Neuronal stem cell (in vitro differentiated cells): ENCODE data around the gene ARMC7.

Source experiments
- DNase-seq: peaks from one replicate; pipeline ENCODE4 v3.0.0-alpha.2; 2013; ENCODE audit warnings: low spot score
- H2AFZ ChIP-seq: one replicate; pipeline ENCODE4 v1.6.1; 2013; ENCODE audit warnings: mild to moderate bottlenecking, low read length, inconsistent platforms
- H2AK5ac ChIP-seq: 2 replicates; pipeline ENCODE4 v1.6.1; 2013; ENCODE audit warnings: low read depth, mild to moderate bottlenecking, inconsistent platforms, low read length, moderate library complexity, mixed read lengths
- H2BK120ac ChIP-seq: 2 replicates; pipeline ENCODE4 v1.6.1; 2013; ENCODE audit warnings: low read depth, mild to moderate bottlenecking, inconsistent platforms, low read length, moderate library complexity, mixed read lengths
- H2BK12ac ChIP-seq: one replicate; pipeline ENCODE4 v1.6.1; 2013; ENCODE audit warnings: low read length, inconsistent platforms
- H2BK15ac ChIP-seq: 2 replicates; pipeline ENCODE4 v1.6.1; 2013; ENCODE audit warnings: mild to moderate bottlenecking, low read length, inconsistent platforms, mixed read lengths
- H2BK5ac ChIP-seq: one replicate; pipeline ENCODE4 v1.6.1; 2013; ENCODE audit warnings: inconsistent platforms, mild to moderate bottlenecking, low read length, moderate library complexity
- H3K14ac ChIP-seq: one replicate; pipeline ENCODE4 v1.6.1; 2013; ENCODE audit warnings: low read length, inconsistent platforms
- H3K18ac ChIP-seq: 2 replicates; pipeline ENCODE4 v1.6.1; 2013; ENCODE audit warnings: low read length, inconsistent platforms
- H3K23ac ChIP-seq: 2 replicates; pipeline ENCODE4 v1.6.1; 2013; ENCODE audit warnings: low read depth, mild to moderate bottlenecking, mixed read lengths, low read length, inconsistent platforms; ENCODE audit not compliant: poor library complexity
- H3K27ac ChIP-seq: replicated peaks from 3 replicates; pipeline ENCODE4 v1.5.1; 2013; ENCODE audit warnings: low read length, inconsistent platforms
- H3K27me3 ChIP-seq, 3 experiments: 2 replicates each; pipeline ENCODE4 v1.6.1; 2013; ENCODE audit warnings: low read length in 3 of 3, mild to moderate bottlenecking in 2 of 3, inconsistent platforms in 1 of 3, low read depth in 1 of 3, mixed read lengths in 1 of 3, moderate library complexity in 1 of 3; ENCODE audit not compliant: control insufficient read depth in 3 of 3, insufficient read depth in 3 of 3
- H3K36me3 ChIP-seq, 2 donors: replicated peaks in 1 of 2; 2 replicates each; pipeline ENCODE4 v1.6.1; 2013; ENCODE audit warnings: low read length in 2 of 2; ENCODE audit not compliant: control insufficient read depth in 2 of 2, insufficient read depth in 2 of 2
- H3K4ac ChIP-seq: 2 replicates; pipeline ENCODE4 v1.6.1; 2013; ENCODE audit warnings: inconsistent platforms, mild to moderate bottlenecking, low read length, moderate library complexity
- H3K4me1 ChIP-seq, 2 donors: 1 replicate in 1 of 2; 2 replicates in 1 of 2; pipeline ENCODE4 v1.6.1; 2013; ENCODE audit warnings: low read length in 2 of 2, low read depth in 1 of 2; ENCODE audit not compliant: control insufficient read depth in 2 of 2, insufficient read depth in 1 of 2
- H3K4me2 ChIP-seq: one replicate; pipeline ENCODE4 v1.6.1; 2013; ENCODE audit warnings: mild to moderate bottlenecking, low read length, inconsistent platforms; ENCODE audit not compliant: insufficient read depth, poor library complexity, severe bottlenecking
- H3K4me3 ChIP-seq, 2 donors: 2 replicates each; pipeline ENCODE4 v1.5.1; 2013; ENCODE audit warnings: low read length in 2 of 2, mild to moderate bottlenecking in 2 of 2, inconsistent platforms in 1 of 2, moderate library complexity in 1 of 2
- H3K79me1 ChIP-seq: one replicate; pipeline ENCODE4 v1.6.1; 2013; ENCODE audit warnings: low read depth, mild to moderate bottlenecking, inconsistent platforms, low read length, moderate library complexity
- H3K9ac ChIP-seq: one replicate; pipeline ENCODE4 v1.6.1; 2013; ENCODE audit warnings: mild to moderate bottlenecking, low read depth, low read length, inconsistent platforms; ENCODE audit not compliant: poor library complexity
- H3K9me3 ChIP-seq, 2 donors: replicated peaks in 1 of 2; 2 replicates each; pipeline versions ENCODE3 to v1.6.1; 2013; ENCODE audit warnings: low read length in 2 of 2, mild to moderate bottlenecking in 2 of 2, inconsistent platforms in 1 of 2, low read depth in 1 of 2, mixed read lengths in 1 of 2, moderate library complexity in 1 of 2; ENCODE audit not compliant: control insufficient read depth in 2 of 2, insufficient read depth in 1 of 2
- H4K8ac ChIP-seq: one replicate; pipeline ENCODE4 v1.6.1; 2013; ENCODE audit warnings: low read depth, mild to moderate bottlenecking, inconsistent platforms, low read length, moderate library complexity
- H4K91ac ChIP-seq: one replicate; pipeline ENCODE4 v1.6.1; 2013; ENCODE audit warnings: low read length, low read depth, mild to moderate bottlenecking, inconsistent platforms; ENCODE audit not compliant: poor library complexity
- WGBS, 2 donors: extraction: QIAGEN DNeasy Blood & Tissue Kit; methylation state at CpG; one replicate each; pipeline ENCODE4 v1.1.7; 2013; ENCODE audit warnings: missing lambda C conversion rate in 2 of 2, mixed read lengths in 1 of 2; ENCODE audit not compliant: insufficient read length in 2 of 2, insufficient replicate concordance in 1 of 2; ENCODE audit errors: extremely low coverage in 2 of 2; 5-methylcytosine and 5-hydroxymethylcytosine counted together

The ARMC7 gene

GRCh38 chr17:75124041-75124818 lies 14.5 kb downstream of the ARMC7 start:
- Histone ChIP-seq H3K27me3 (no peaks in the 10 kb centered on the region), H3K23ac (peak overlapping the region; percentile 95)
- DNase-seq, result no peak

DNA sequence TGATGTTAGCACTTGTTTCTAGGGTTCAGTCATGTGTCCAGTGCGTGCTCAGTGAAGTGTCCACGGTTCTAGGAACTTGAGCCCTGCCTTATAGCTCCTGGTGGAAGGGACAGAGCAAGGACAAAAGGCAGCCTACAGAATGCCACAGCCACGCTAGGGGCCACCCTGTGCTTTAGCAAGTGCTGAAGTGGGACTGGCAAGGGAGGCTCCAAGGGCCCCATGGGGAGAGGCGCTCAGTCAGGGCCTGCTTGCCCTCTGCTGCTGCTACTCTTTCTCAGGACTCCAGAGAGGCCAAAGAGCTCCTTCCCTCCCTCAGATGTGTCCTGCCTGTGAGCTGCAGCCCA lies 15.0 kb downstream of the ARMC7 start:
- H3K9me3 ChIP-seq, result no peaks in the 10 kb centered on the region
- peak overlapping the region; percentile 63 for H2AK5ac ChIP-seq
- no peak overlapping the region for H3K4ac ChIP-seq
- no peak overlapping the region for H2BK120ac ChIP-seq
- no peak overlapping the region for H3K4me3 ChIP-seq
- no peak overlapping the region for H4K8ac ChIP-seq
- peak overlapping the region; percentile 95 for H3K23ac ChIP-seq
- no CpG with 5 or more reads among the region's 4 CpGs for WGBS, 2 donors
- no peak overlapping the region for H4K91ac ChIP-seq
- no peak overlapping the region for H3K9ac ChIP-seq
- no peak overlapping the region for H2AFZ ChIP-seq
- no peak overlapping the region for H3K18ac ChIP-seq
- H3K4me2 ChIP-seq, result no peak overlapping the region
- no peaks in the 10 kb centered on the region for H3K4me1 ChIP-seq
- no peaks in the 10 kb centered on the region for H3K27me3 ChIP-seq
- H2BK15ac ChIP-seq, result no peak overlapping the region
- H2BK12ac ChIP-seq, result no peak overlapping the region
- H3K36me3 ChIP-seq, result peaks cover 14 to 30% of the 10 kb centered on the region in 2 donors
- H3K14ac ChIP-seq, result no peak overlapping the region
- DNase-seq, result no peak
- no peak overlapping the region for H2BK5ac ChIP-seq
- H3K79me1 ChIP-seq, result peaks cover 3% of the 10 kb centered on the region
- H3K27ac ChIP-seq, result no peak overlapping the region

More at GRCh38 chr17:75124041-75124818, 14.5 kb downstream of the ARMC7 start:
- Histone ChIP-seq H3K4me1 (no peaks in the 10 kb centered on the region), H2BK15ac (no peak overlapping the region), H3K9ac (no peak overlapping the region), H2BK12ac (no peak overlapping the region), H2AFZ (no peak overlapping the region), H3K4me3 (no peak overlapping the region), H3K9me3 (no peaks in the 10 kb centered on the region), H2AK5ac (peak overlapping the region; percentile 63), H2BK120ac (no peak overlapping the region), H3K36me3 (peaks cover 9 to 27% of the 10 kb centered on the region in 2 donors), H3K18ac (no peak overlapping the region), H3K79me1 (no peaks in the 10 kb centered on the region), H3K14ac (no peak overlapping the region), H3K4ac (no peak overlapping the region), H3K4me2 (no peak overlapping the region), H4K91ac (no peak overlapping the region), H4K8ac (peak overlapping the region; percentile 48), H2BK5ac (peak overlapping the region; percentile 13), H3K27ac (no peak overlapping the region)
- WGBS, 2 donors, result no CpG with 5 or more reads among the region's 19 CpGs

GRCh38 chr17:75125984-75126383 lies 16.2 kb downstream of the ARMC7 start:
- no peak overlapping the region for H4K91ac ChIP-seq
- H2BK120ac ChIP-seq, result no peak overlapping the region
- no peak overlapping the region for H3K9ac ChIP-seq
- no peak overlapping the region for H3K23ac ChIP-seq
- peaks cover 18 to 32% of the 10 kb centered on the region in 2 donors for H3K36me3 ChIP-seq
- no peak overlapping the region for H3K27ac ChIP-seq
- H2AK5ac ChIP-seq, result no peak overlapping the region
- H3K9me3 ChIP-seq, result no peaks in the 10 kb centered on the region
- peaks cover 4 to 7% of the 10 kb centered on the region in 2 donors for H3K4me1 ChIP-seq
- no CpG with 5 or more reads among the region's 3 CpGs for WGBS, 2 donors
- peak overlapping the region in 1 of 2 donors; percentile 57 for H3K4me3 ChIP-seq
- no peak overlapping the region for H2BK12ac ChIP-seq
- no peak overlapping the region for H2AFZ ChIP-seq
- no peak overlapping the region for H2BK5ac ChIP-seq
- DNase-seq, result no peak
- peak overlapping the region; percentile 38 for H3K18ac ChIP-seq
- H3K4ac ChIP-seq, result no peak overlapping the region
- H2BK15ac ChIP-seq, result no peak overlapping the region
- peaks cover 7% of the 10 kb centered on the region for H3K79me1 ChIP-seq
- H3K4me2 ChIP-seq, result no peak overlapping the region
- no peak overlapping the region for H3K14ac ChIP-seq
- H3K27me3 ChIP-seq, result no peaks in the 10 kb centered on the region
- H4K8ac ChIP-seq, result no peak overlapping the region

GRCh38 chr17:75126954-75127353 lies 17.2 kb downstream of the ARMC7 start:
- H3K4me3 ChIP-seq, result no peak overlapping the region
- no peak overlapping the region for H2BK15ac ChIP-seq
- H2AK5ac ChIP-seq, result no peak overlapping the region
- H3K4me2 ChIP-seq, result no peak overlapping the region
- no peak overlapping the region for H3K27ac ChIP-seq
- peaks cover 18 to 29% of the 10 kb centered on the region in 2 donors for H3K36me3 ChIP-seq
- no peak overlapping the region for H2BK5ac ChIP-seq
- DNase-seq, result no peak
- no peak overlapping the region for H3K18ac ChIP-seq
- no CpG with 5 or more reads among the region's 8 CpGs for WGBS, 2 donors
- H2AFZ ChIP-seq, result no peak overlapping the region
- no peaks in the 10 kb centered on the region for H3K9me3 ChIP-seq
- no peak overlapping the region for H4K8ac ChIP-seq
- peaks cover 4 to 7% of the 10 kb centered on the region in 2 donors for H3K4me1 ChIP-seq
- no peak overlapping the region for H3K23ac ChIP-seq
- H2BK120ac ChIP-seq, result no peak overlapping the region
- no peak overlapping the region for H2BK12ac ChIP-seq
- H3K79me1 ChIP-seq, result peaks cover 7% of the 10 kb centered on the region
- no peak overlapping the region for H4K91ac ChIP-seq
- H3K27me3 ChIP-seq, result no peaks in the 10 kb centered on the region
- H3K14ac ChIP-seq, result no peak overlapping the region
- H3K4ac ChIP-seq, result no peak overlapping the region
- H3K9ac ChIP-seq, result no peak overlapping the region
